K562 (cell line): ENCODE results near the gene ZFP30.

ENCODE experiments used
- CREB1 ChIP-seq, 2 experiments: sonication (generic) in 1 of 2; formaldehyde crosslinking in 1 of 2; IDR thresholded peaks; 2 replicates each; pipeline versions ENCODE4 v1.6.1 to v1.8.0; 2012 to 2022; ENCODE audit warnings: inconsistent platforms in 1 of 2, mild to moderate bottlenecking in 1 of 2, missing genetic modification reagents in 1 of 2, moderate library complexity in 1 of 2
- CTBP1 ChIP-seq: fragments of 450-650 bp; IDR thresholded peaks from 2 replicates; pipeline ENCODE4 v1.6.1; 2016; ENCODE audit warnings: borderline replicate concordance
- EZH2 ChIP-seq: IDR thresholded peaks from 2 replicates; pipeline ENCODE4 v1.6.1; 2012; ENCODE audit warnings: low read depth, mild to moderate bottlenecking, inconsistent platforms, low read length, borderline replicate concordance
- FOSL1 ChIP-seq: fragments of 200-800 bp; sonication (Bioruptor generic); conservative IDR thresholded peaks from 2 replicates; pipeline ENCODE4 v1.6.1; 2016; ENCODE audit warnings: missing genetic modification characterization, missing compliant biosample characterization
- HDAC8 ChIP-seq: fragments of 450-650 bp; IDR thresholded peaks from 2 replicates; pipeline ENCODE4 v1.6.1; 2016; ENCODE audit warnings: mild to moderate bottlenecking, missing genetic modification characterization, moderate library complexity, missing compliant biosample characterization
- HNRNPUL1 ChIP-seq: fragments of 200-400 bp; formaldehyde crosslinking; IDR thresholded peaks from 2 replicates; pipeline ENCODE4 v1.6.1; 2017; ENCODE audit warnings: low read length
- JUN ChIP-seq, 2 experiments: sonication (generic) in 1 of 2; formaldehyde crosslinking in 1 of 2; IDR thresholded peaks; 2 replicates each; pipeline versions ENCODE4 v1.6.1 to v1.8.0; 2012 to 2022; ENCODE audit warnings: borderline replicate concordance in 2 of 2, mild to moderate bottlenecking in 2 of 2, improper control_type of control experiment in 1 of 2, low read depth in 1 of 2, low read length in 1 of 2, missing genetic modification reagents in 1 of 2
- NFYB ChIP-seq: IDR thresholded peaks from 2 replicates; pipeline ENCODE4 v1.6.1; 2011; ENCODE audit warnings: mild to moderate bottlenecking, moderate library complexity; ENCODE audit not compliant: insufficient read length; ENCODE audit errors: extremely low read depth
- PHF20 ChIP-seq: fragments of 450-650 bp; IDR thresholded peaks from 2 replicates; pipeline ENCODE4 v1.6.1; 2018; ENCODE audit not compliant: partially characterized antibody
- RNF2 ChIP-seq: sonication (generic); IDR thresholded peaks from 2 replicates; pipeline ENCODE4 v1.6.1; 2016
- TF ChIP-seq, protein P1 (sequence below), 2 experiments: fragments of 450-650 bp in 1 of 2; sonication (generic) in 1 of 2; formaldehyde crosslinking in 1 of 2; IDR thresholded peaks in 1 of 2; conservative IDR thresholded peaks in 1 of 2; 2 replicates each; pipeline versions ENCODE4 v1.6.1 to v1.8.1; 2016 to 2023; ENCODE audit warnings: mild to moderate bottlenecking in 2 of 2, moderate library complexity in 2 of 2, inconsistent platforms in 1 of 2, missing genetic modification reagents in 1 of 2
- TF ChIP-seq, protein P2 (sequence below), 3 experiments: IDR thresholded peaks in 2 of 3; conservative IDR thresholded peaks in 1 of 3; 2 replicates each; pipeline ENCODE4 v1.5.1; 2011 to 2012; ENCODE audit warnings: low read length in 3 of 3, mild to moderate bottlenecking in 3 of 3, control low read depth in 2 of 3, improper control_type of control experiment in 1 of 3, inconsistent platforms in 1 of 3, low read depth in 1 of 3, mixed read lengths in 1 of 3, moderate library complexity in 1 of 3; ENCODE audit not compliant: insufficient read depth in 2 of 3
- TF ChIP-seq, protein P3 (sequence below): conservative IDR thresholded peaks from 2 replicates; pipeline ENCODE4 v1.6.1; 2011; ENCODE audit warnings: low read depth, mild to moderate bottlenecking, low read length; ENCODE audit not compliant: control insufficient read depth
- TF ChIP-seq, protein P4 (sequence below): sonication (generic); formaldehyde crosslinking; IDR thresholded peaks from 2 replicates; pipeline ENCODE4 v1.8.0; 2022; ENCODE audit warnings: mild to moderate bottlenecking, missing genetic modification reagents

DNA sequence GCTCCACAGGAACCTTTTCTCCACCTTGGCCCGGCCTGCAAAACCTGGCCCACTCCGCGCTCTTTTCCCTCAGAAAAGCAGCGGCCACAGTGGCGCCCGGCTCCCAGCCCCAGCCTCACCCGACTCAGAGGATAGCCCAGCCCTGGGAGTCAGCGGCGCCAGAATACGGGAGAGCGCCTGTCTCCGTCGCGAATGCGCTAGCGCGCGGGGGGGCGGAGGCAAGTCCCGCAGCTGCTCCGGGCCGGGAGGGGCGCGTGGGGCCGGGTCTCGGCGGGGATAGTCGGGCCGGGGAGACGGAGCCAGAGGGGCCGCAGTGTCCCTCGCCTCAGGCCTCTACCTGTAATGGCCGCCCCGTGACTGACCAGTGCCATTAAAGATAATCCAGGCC, at the start of gene ZFP30:
- TF ChIP-seq, protein P1, sequence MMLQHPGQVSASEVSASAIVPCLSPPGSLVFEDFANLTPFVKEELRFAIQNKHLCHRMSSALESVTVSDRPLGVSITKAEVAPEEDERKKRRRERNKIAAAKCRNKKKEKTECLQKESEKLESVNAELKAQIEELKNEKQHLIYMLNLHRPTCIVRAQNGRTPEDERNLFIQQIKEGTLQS (IDR thresholded peaks at IDR 0.05) = no peak
- TF ChIP-seq, protein P1 (CRISPR knock-in tag; conservative IDR thresholded peaks at IDR 0.05) = no peak
- TF ChIP-seq FOSL1 (tag) (no peak), NFYB (no peak), EZH2 (no peak), CREB1 (IDR thresholded peaks at IDR 0.05) (no peak), CREB1 (CRISPR knock-in tag; IDR thresholded peaks at IDR 0.05) (no peak), JUN (IDR thresholded peaks at IDR 0.05; ENCODE audit: borderline replicate concordance, low read depth, low read length) (no peak), JUN (CRISPR knock-in tag; IDR thresholded peaks at IDR 0.05; ENCODE audit: borderline replicate concordance) (no peak), CTBP1 (no peak), HNRNPUL1 (no peak), RNF2 (no peak), HDAC8 (no peak), PHF20 (no peak)
- TF ChIP-seq, protein P2, sequence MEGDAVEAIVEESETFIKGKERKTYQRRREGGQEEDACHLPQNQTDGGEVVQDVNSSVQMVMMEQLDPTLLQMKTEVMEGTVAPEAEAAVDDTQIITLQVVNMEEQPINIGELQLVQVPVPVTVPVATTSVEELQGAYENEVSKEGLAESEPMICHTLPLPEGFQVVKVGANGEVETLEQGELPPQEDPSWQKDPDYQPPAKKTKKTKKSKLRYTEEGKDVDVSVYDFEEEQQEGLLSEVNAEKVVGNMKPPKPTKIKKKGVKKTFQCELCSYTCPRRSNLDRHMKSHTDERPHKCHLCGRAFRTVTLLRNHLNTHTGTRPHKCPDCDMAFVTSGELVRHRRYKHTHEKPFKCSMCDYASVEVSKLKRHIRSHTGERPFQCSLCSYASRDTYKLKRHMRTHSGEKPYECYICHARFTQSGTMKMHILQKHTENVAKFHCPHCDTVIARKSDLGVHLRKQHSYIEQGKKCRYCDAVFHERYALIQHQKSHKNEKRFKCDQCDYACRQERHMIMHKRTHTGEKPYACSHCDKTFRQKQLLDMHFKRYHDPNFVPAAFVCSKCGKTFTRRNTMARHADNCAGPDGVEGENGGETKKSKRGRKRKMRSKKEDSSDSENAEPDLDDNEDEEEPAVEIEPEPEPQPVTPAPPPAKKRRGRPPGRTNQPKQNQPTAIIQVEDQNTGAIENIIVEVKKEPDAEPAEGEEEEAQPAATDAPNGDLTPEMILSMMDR (IDR thresholded peaks at IDR 0.05 in 2 of 3, conservative IDR thresholded peaks at IDR 0.05 in 1 of 3; ENCODE audit: insufficient read depth in 2 of 3, low read depth in 1 of 3, low read length in 3 of 3) = no peak
- TF ChIP-seq, protein P3, sequence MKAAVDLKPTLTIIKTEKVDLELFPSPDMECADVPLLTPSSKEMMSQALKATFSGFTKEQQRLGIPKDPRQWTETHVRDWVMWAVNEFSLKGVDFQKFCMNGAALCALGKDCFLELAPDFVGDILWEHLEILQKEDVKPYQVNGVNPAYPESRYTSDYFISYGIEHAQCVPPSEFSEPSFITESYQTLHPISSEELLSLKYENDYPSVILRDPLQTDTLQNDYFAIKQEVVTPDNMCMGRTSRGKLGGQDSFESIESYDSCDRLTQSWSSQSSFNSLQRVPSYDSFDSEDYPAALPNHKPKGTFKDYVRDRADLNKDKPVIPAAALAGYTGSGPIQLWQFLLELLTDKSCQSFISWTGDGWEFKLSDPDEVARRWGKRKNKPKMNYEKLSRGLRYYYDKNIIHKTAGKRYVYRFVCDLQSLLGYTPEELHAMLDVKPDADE = no peak
- TF ChIP-seq, protein P4, sequence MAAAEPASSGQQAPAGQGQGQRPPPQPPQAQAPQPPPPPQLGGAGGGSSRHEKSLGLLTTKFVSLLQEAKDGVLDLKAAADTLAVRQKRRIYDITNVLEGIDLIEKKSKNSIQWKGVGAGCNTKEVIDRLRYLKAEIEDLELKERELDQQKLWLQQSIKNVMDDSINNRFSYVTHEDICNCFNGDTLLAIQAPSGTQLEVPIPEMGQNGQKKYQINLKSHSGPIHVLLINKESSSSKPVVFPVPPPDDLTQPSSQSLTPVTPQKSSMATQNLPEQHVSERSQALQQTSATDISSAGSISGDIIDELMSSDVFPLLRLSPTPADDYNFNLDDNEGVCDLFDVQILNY = no peak
